Measurements from ENCODE around the gene PCSK6. TPM values are rescaled to one million over a fixed set of nuclear protein-coding genes. Genes with fewer than 3 reads are reported as not detected.

The PCSK6 gene
- total RNA-seq, 4 donors from 2014 or later: 12.8 to 23.2 (median 18.4) TPM

GRCh38 chr15:101354891-101355623, 134.4 kb downstream of the PCSK6 start:
- ATAC-seq: no peak
- no peaks in the 10 kb centered on the region for H3K36me3 ChIP-seq
- H3K9me3 ChIP-seq: no peaks in the 10 kb centered on the region

DNA sequence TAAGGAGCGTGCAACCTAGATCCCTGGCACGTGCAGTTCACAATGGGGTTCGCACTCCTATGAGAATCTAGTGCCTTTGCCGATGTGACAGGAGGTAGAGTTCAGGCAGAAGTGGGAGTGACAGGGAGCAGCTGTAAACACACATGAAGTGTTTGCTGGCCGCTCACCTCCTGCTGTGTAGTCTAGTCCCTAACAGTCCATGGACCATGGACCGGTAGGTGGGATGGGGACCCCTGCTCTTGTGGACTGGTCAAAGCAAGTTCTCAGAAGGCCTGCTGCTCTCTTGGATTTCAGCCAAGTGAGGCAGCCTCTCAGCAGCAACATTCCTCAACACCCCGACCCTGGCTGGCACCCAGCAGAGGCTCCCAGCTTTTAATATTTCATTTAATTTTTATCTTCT, 136.3 kb downstream of the PCSK6 start:
- Histone ChIP-seq H3K27me3 (no peaks in the 10 kb centered on the region), H3K4me1 (no peaks in the 10 kb centered on the region), H3K36me3 (no peaks in the 10 kb centered on the region), H3K4me3 (no peak overlapping the region), H3K27ac (no peak overlapping the region), H3K9me3 (no peaks in the 10 kb centered on the region)
- ATAC-seq: no peak
- TF ChIP-seq CTCF (IDR thresholded peaks at IDR 0.05) (no peak), POLR2AphosphoS5 (IDR thresholded peaks at IDR 0.05) (no peak), EP300 (IDR thresholded peaks at IDR 0.05) (no peak), POLR2A (IDR thresholded peaks at IDR 0.05) (no peak)
- 17 to 33% methylated on average over 1 of the region's 7 CpGs for WGBS, 2 donors (ENCODE audit: low coverage in 1 of 2)

More at GRCh38 chr15:101354891-101355623, 134.4 kb downstream of the PCSK6 start:
- Histone ChIP-seq H3K27me3 (no peaks in the 10 kb centered on the region), H3K27ac (no peak overlapping the region), H3K4me1 (no peaks in the 10 kb centered on the region), H3K4me3 (no peak overlapping the region)
- TF ChIP-seq EP300 (IDR thresholded peaks at IDR 0.05) (no peak), CTCF (IDR thresholded peaks at IDR 0.05) (no peak), POLR2AphosphoS5 (IDR thresholded peaks at IDR 0.05) (no peak), POLR2A (IDR thresholded peaks at IDR 0.05) (no peak)
- 64 to 80% methylated on average over 3 to 4 of the region's 5 CpGs for WGBS, 2 donors (ENCODE audit: low coverage in 1 of 2)

GRCh38 chr15:101351736-101352135, 137.8 kb downstream of the PCSK6 start:
- Histone ChIP-seq H3K27ac (no peak overlapping the region), H3K4me3 (no peak overlapping the region), H3K36me3 (no peaks in the 10 kb centered on the region), H3K9me3 (no peaks in the 10 kb centered on the region), H3K27me3 (no peaks in the 10 kb centered on the region), H3K4me1 (no peaks in the 10 kb centered on the region)
- 82 to 84% methylated on average over 2 of the region's 2 CpGs for WGBS, 2 donors (ENCODE audit: low coverage in 1 of 2)
- ATAC-seq: no peak
- TF ChIP-seq POLR2A (IDR thresholded peaks at IDR 0.05) (no peak), POLR2AphosphoS5 (IDR thresholded peaks at IDR 0.05) (no peak), CTCF (IDR thresholded peaks at IDR 0.05) (no peak), EP300 (IDR thresholded peaks at IDR 0.05) (no peak)

DNA sequence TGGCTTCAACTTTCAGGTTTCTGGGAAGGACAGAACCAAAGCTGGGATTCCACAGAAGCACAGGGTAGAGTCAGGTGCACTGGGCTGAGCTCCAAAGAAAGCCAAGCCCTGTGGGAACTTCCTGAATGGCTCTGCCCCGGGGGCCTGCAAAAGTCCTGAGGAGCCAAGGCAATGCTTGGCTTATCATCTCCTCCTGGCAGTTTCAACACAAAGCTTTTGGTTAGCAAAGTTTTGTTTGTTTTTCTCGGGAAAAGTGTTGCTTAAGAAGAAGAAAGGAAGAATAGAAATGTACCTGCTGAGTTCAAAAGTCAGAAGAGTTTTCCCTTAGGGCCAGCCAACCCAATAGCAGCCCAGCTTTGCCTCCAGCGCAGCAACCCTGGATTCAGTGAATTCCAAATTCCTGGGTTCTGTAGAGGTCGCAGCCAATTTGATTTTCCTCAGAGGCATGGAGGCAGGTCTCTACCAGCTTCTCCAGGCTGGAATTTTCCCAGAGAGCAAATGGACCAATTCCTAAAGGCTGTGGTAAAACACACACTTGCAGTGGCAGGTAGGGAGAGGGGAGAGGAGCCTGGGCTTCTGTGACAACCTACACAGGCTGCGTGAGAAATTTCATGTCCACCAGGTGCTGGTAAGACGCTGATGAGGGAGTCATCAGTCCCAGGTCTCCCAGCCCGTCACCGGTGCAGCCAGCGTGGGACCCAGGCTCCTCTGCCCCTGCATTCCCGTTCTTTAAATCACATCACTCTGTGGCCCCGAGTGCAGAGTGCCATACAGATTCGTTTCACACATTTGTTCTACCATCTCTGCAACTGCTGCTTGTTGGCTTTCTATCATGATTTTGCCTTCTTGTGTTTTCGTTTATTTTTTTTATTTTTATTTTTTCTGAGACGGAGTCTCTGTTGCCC, 140.2 kb downstream of the PCSK6 start:
- Histone ChIP-seq H3K4me3 (no peak overlapping the region), H3K4me1 (no peaks in the 10 kb centered on the region), H3K9me3 (no peaks in the 10 kb centered on the region), H3K27me3 (no peaks in the 10 kb centered on the region), H3K36me3 (no peaks in the 10 kb centered on the region), H3K27ac (no peak overlapping the region)
- 83 to 92% methylated on average over 9 to 10 of the region's 14 CpGs for WGBS, 2 donors (ENCODE audit: low coverage in 1 of 2)
- no peak for TF ChIP-seq POLR2AphosphoS5 (IDR thresholded peaks at IDR 0.05)
- TF ChIP-seq CTCF (IDR thresholded peaks at IDR 0.05): no peak
- no peak for TF ChIP-seq POLR2A (IDR thresholded peaks at IDR 0.05)
- TF ChIP-seq EP300 (IDR thresholded peaks at IDR 0.05): no peak
- ATAC-seq: no peak

Measured in gastroesophageal sphincter (tissue), 4 donors.